Kidney epithelial cell (primary cell): Measurements from ENCODE around the gene PDZRN4. TPM values are rescaled to one million over a fixed set of nuclear protein-coding genes. Genes with fewer than 3 reads are reported as not detected.

Source experiments
- DNase-seq: peaks from one replicate; pipeline ENCODE4 v3.0.0-alpha.2; 2010; ENCODE audit warnings: low read depth
- H3K27me3 ChIP-seq: 2 replicates; pipeline ENCODE4 v1.6.0; 2011; ENCODE audit warnings: low read length; ENCODE audit not compliant: control insufficient read depth, insufficient read depth
- H3K36me3 ChIP-seq: 2 replicates; pipeline ENCODE4 v1.5.1; 2011; ENCODE audit warnings: low read length; ENCODE audit not compliant: control insufficient read depth, insufficient read depth
- H3K4me3 ChIP-seq: 2 replicates; pipeline ENCODE4 v1.5.1; 2011; ENCODE audit warnings: low read depth, mild to moderate bottlenecking, control low read depth, low read length
- CTCF ChIP-seq: IDR thresholded peaks from 2 replicates; pipeline ENCODE4 v1.5.1; 2011; ENCODE audit warnings: mild to moderate bottlenecking, moderate library complexity, low read length, control low read depth, inconsistent platforms; ENCODE audit not compliant: insufficient read depth, poor library complexity, severe bottlenecking
- total RNA-seq: library from RNA; depleted of rRNA; stranded (reverse); fragments of >200 nt; gene quantifications from 2 replicates; pipeline ENCODE4 v1.2.3, GENCODE V29; 2015

PDZRN4 gene
- total RNA-seq, 1 donor from 2014 or later: not detected

- Histone ChIP-seq H3K36me3 (no peaks in the 10 kb centered on the region), H3K4me3 (no peak overlapping the region), H3K27me3 (no peaks in the 10 kb centered on the region)
- no peak for TF ChIP-seq CTCF
- DNase-seq: no peak
These were observed 360.8 kb downstream of the PDZRN4 start for GRCh38 chr12:41548926-41549325.

GRCh38 chr12:41552588-41552987 is 364.5 kb downstream of the PDZRN4 start:
- H3K36me3 ChIP-seq: no peaks in the 10 kb centered on the region

GRCh38 chr12:41556176-41556575 is 368.1 kb downstream of the PDZRN4 start:
- H3K27me3 ChIP-seq: no peaks in the 10 kb centered on the region
- DNase-seq: no peak
- H3K4me3 ChIP-seq: no peak overlapping the region
- H3K36me3 ChIP-seq: no peaks in the 10 kb centered on the region
- no peak for TF ChIP-seq CTCF

More at GRCh38 chr12:41552588-41552987, 364.5 kb downstream of the PDZRN4 start:
- TF ChIP-seq CTCF: no peak
- no peaks in the 10 kb centered on the region for H3K27me3 ChIP-seq
- H3K4me3 ChIP-seq: no peak overlapping the region
- peak; percentile 5 for DNase-seq

GRCh38 chr12:41557344-41557743 is 369.2 kb downstream of the PDZRN4 start:
- no peaks in the 10 kb centered on the region for H3K36me3 ChIP-seq
- no peak overlapping the region for H3K4me3 ChIP-seq
- H3K27me3 ChIP-seq: no peaks in the 10 kb centered on the region
- no peak for TF ChIP-seq CTCF
- DNase-seq: no peak

- H3K36me3 ChIP-seq: no peaks in the 10 kb centered on the region
- no peak overlapping the region for H3K4me3 ChIP-seq
- DNase-seq: no peak
- TF ChIP-seq CTCF: no peak
- H3K27me3 ChIP-seq: no peaks in the 10 kb centered on the region
These were observed 370.6 kb downstream of the PDZRN4 start for GRCh38 chr12:41558671-41559070.

- no peak for TF ChIP-seq CTCF
- no peaks in the 10 kb centered on the region for H3K36me3 ChIP-seq
- DNase-seq: no peak
These were observed 374.9 kb downstream of the PDZRN4 start for GRCh38 chr12:41563051-41563450.

More at GRCh38 chr12:41563051-41563450, 374.9 kb downstream of the PDZRN4 start:
- no peaks in the 10 kb centered on the region for H3K27me3 ChIP-seq
- no peak overlapping the region for H3K4me3 ChIP-seq
